OCI-LY1 (cell line): ENCODE measurements around the gene FBRSL1.

Source experiments
- H2AFZ ChIP-seq: fragments of 200-600 bp; sonication (generic), shearing (Covaris generic); 2 replicates; pipeline ENCODE4 v1.6.0; 2014; ENCODE audit warnings: antibody characterized with exemption, mild to moderate bottlenecking, low read length
- H3F3A ChIP-seq: fragments of 200-600 bp; sonication (generic), shearing (Covaris generic); 2 replicates; pipeline ENCODE4 v1.6.0; 2014; ENCODE audit warnings: mild to moderate bottlenecking, antibody characterized with exemption, low read length, moderate library complexity; ENCODE audit not compliant: insufficient read depth
- H3K27ac ChIP-seq: fragments of 200-600 bp; sonication (generic); 2 replicates; pipeline ENCODE4 v1.5.1; 2014; ENCODE audit warnings: low read length, mixed run types, mild to moderate bottlenecking, low read depth; ENCODE audit not compliant: poor library complexity, severe bottlenecking
- H3K27me3 ChIP-seq: fragments of 200-600 bp; sonication (generic); 2 replicates; pipeline ENCODE4 v1.6.0; 2014; ENCODE audit warnings: antibody characterized with exemption, mild to moderate bottlenecking, low read length, moderate library complexity; ENCODE audit not compliant: insufficient read depth
- H3K36me3 ChIP-seq: fragments of 200-600 bp; sonication (generic); 2 replicates; pipeline ENCODE4 v1.6.1; 2014; ENCODE audit warnings: mild to moderate bottlenecking, antibody characterized with exemption, low read length, moderate library complexity, mixed read lengths; ENCODE audit not compliant: insufficient read depth
- H3K4me1 ChIP-seq: fragments of 200-600 bp; sonication (generic); 2 replicates; pipeline ENCODE4 v1.5.1; 2014; ENCODE audit warnings: mild to moderate bottlenecking, low read length, moderate library complexity; ENCODE audit not compliant: insufficient read depth, severe bottlenecking
- H3K4me2 ChIP-seq: fragments of 200-600 bp; sonication (generic), shearing (Covaris generic); 2 replicates; pipeline ENCODE4 v1.6.1; 2014; ENCODE audit warnings: low read length
- H3K4me3 ChIP-seq: fragments of 200-600 bp; sonication (generic); 2 replicates; pipeline ENCODE4 v1.5.1; 2014; ENCODE audit warnings: low read length, low read depth, mild to moderate bottlenecking, mixed read lengths; ENCODE audit not compliant: poor library complexity, severe bottlenecking
- H3K79me2 ChIP-seq: fragments of 200-600 bp; shearing (Covaris generic); 2 replicates; pipeline ENCODE4 v1.6.1; 2016; ENCODE audit warnings: mixed run types, low read length, mixed read lengths; ENCODE audit not compliant: insufficient read depth
- H3K9ac ChIP-seq: fragments of 200-600 bp; sonication (generic), shearing (Covaris generic); 2 replicates; pipeline ENCODE4 v1.6.1; 2014; ENCODE audit warnings: mild to moderate bottlenecking, low read length, mixed read lengths
- H3K9me2 ChIP-seq: fragments of 200-600 bp; sonication (generic), shearing (Covaris generic); 2 replicates; pipeline ENCODE4 v1.6.1; 2014; ENCODE audit warnings: low read depth, mild to moderate bottlenecking, low read length, mixed read lengths
- H3K9me3 ChIP-seq: fragments of 200-600 bp; shearing (Covaris generic); 2 replicates; pipeline ENCODE4 v1.6.1; 2014; ENCODE audit warnings: low read length, mixed read lengths
- H4K20me1 ChIP-seq: fragments of 200-600 bp; sonication (generic), shearing (Covaris generic); 2 replicates; pipeline ENCODE4 v1.6.0; 2016; ENCODE audit warnings: mild to moderate bottlenecking, low read length; ENCODE audit not compliant: insufficient read depth
- CTCF ChIP-seq: fragments of 200-600 bp; sonication (generic), shearing (Covaris generic); IDR thresholded peaks from 2 replicates; pipeline ENCODE4 v1.5.1; 2017; ENCODE audit warnings: mild to moderate bottlenecking, antibody characterized with exemption, low read length, moderate library complexity, mixed read lengths
- EZH2 ChIP-seq: fragments of 200-600 bp; sonication (generic), shearing (Covaris generic); IDR thresholded peaks from 2 replicates; pipeline ENCODE4 v1.8.0; 2017; ENCODE audit warnings: borderline replicate concordance, mixed run types, mild to moderate bottlenecking, antibody characterized with exemption, low read length, moderate library complexity, mixed read lengths

Gene FBRSL1

DNA sequence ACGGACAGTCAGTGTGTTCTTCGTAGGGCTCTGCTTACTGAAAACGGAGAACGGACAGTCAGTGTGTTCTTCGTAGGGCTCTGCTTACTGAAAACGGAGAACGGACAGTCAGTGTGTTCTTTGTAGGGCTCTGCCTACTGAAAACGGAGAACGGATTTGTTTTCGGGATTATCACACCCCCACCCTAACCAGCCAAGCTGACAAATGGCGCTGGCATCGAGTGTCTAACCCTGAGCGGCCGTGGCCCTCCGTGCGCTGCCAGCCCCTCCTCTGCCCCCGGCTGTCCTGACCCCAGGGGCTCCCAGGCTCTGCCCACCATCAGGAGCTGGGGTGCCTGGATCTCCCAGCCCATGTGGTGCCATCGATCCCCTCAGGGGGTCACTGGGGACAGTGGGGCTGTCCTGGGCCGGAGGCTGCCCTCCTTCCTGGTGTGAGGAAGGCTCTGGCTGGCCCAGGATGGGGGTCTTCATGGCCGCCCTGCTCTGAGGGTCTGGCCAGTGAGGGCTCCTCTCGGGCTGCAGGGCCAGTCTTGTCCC, 57.3 kb downstream of the FBRSL1 start:
- H2AFZ ChIP-seq, result no peak overlapping the region
- no peaks in the 10 kb centered on the region for H4K20me1 ChIP-seq

DNA sequence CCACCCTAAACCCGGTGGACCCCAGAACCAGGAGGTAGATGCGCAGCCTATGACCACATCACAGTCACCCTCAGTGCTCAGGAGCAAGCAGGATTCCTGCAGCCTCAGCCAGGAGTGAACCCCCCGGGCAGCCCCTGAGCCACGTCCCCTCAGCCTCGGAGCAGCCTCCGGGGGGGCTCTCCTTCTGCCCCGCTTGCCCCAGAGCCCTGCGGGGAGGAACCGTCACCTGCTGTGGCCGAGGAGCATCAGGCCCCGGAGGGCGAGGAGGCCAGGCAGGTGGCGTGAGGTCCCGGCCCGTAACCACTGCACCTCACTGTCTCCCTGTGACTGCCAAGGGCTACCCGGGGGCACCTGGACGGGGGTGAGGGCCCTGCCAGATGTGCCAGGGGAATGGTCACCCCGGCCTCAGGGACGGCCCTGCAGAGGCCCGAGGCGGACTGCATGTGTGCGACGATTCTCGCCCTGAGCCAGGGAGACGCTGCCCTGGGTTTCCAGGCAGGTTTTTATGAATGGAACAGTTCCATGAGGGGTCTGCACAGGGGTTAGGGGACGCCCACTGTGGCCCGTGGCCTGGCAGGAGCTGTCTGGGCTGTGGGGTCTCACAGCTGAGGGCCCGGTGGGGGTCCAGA, 58.6 kb downstream of the FBRSL1 start:
- Histone ChIP-seq H3K4me3 (no peak overlapping the region), H4K20me1 (no peaks in the 10 kb centered on the region), H3K4me2 (no peak overlapping the region), H3K4me1 (no peaks in the 10 kb centered on the region), H2AFZ (no peak overlapping the region), H3K27me3 (no peaks in the 10 kb centered on the region; the same call in 1 of the 2 replicates), H3K9ac (no peak overlapping the region), H3F3A (no peaks in the 10 kb centered on the region), H3K9me2 (no peaks in the 10 kb centered on the region), H3K36me3 (no peaks in the 10 kb centered on the region), H3K79me2 (no peaks in the 10 kb centered on the region), H3K27ac (no peak overlapping the region), H3K9me3 (no peaks in the 10 kb centered on the region)
- TF ChIP-seq CTCF, result no peak
- TF ChIP-seq EZH2, result no peak

More for the DNA sequence above, 57.3 kb downstream of the FBRSL1 start:
- TF ChIP-seq EZH2 (no peak), CTCF (no peak)
- H3K79me2 ChIP-seq, result no peaks in the 10 kb centered on the region
- no peaks in the 10 kb centered on the region for H3K9me2 ChIP-seq
- H3K36me3 ChIP-seq, result no peaks in the 10 kb centered on the region
- no peaks in the 10 kb centered on the region; the same call in 1 of the 2 replicates for H3K27me3 ChIP-seq
- no peak overlapping the region for H3K9ac ChIP-seq
- no peaks in the 10 kb centered on the region for H3F3A ChIP-seq
- no peak overlapping the region for H3K4me3 ChIP-seq
- no peak overlapping the region for H3K27ac ChIP-seq
- H3K9me3 ChIP-seq, result no peaks in the 10 kb centered on the region
- H3K4me1 ChIP-seq, result no peaks in the 10 kb centered on the region
- H3K4me2 ChIP-seq, result no peak overlapping the region

DNA sequence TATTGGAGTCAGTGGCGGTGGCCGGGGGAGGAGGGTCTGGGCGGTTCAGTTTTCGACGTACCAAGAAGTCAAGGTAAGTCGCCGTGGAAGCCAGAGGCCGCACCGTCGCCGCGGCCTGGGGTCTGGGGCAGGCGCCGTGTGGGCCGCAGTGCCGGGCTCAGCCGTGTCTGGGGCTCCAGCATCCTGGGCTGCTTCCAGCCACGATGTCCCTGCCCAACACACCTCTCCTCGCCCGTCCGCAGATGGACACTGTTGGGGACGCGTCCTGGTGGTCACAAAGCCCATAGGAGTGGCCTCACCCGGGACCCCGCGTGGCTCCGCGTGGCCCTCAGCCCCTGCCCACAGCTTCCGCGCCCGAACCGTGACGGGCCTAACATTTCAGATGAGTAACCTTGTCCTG, 59.1 kb downstream of the FBRSL1 start:
- Histone ChIP-seq H3K9me3 (no peaks in the 10 kb centered on the region), H3K9me2 (no peaks in the 10 kb centered on the region), H3K4me2 (no peak overlapping the region), H3K79me2 (no peaks in the 10 kb centered on the region), H3K4me3 (no peak overlapping the region), H3K9ac (no peak overlapping the region), H2AFZ (no peak overlapping the region), H3K27ac (no peak overlapping the region), H3K27me3 (no peaks in the 10 kb centered on the region; the same call in 1 of the 2 replicates), H4K20me1 (no peaks in the 10 kb centered on the region), H3F3A (no peaks in the 10 kb centered on the region), H3K4me1 (no peaks in the 10 kb centered on the region), H3K36me3 (no peaks in the 10 kb centered on the region)
- TF ChIP-seq EZH2, result no peak
- TF ChIP-seq CTCF, result no peak
